Endodermal cell (in vitro differentiated cells): Measurements from ENCODE around the gene RBP7. TPM values are rescaled to one million over a fixed set of nuclear protein-coding genes. Genes with fewer than 3 reads are reported as not detected.

Source experiments
- DNase-seq: peaks from one replicate; pipeline ENCODE4 v3.0.0-alpha.2; 2017
- H3K27ac ChIP-seq: 2 replicates; pipeline ENCODE4 v1.5.1; 2013; ENCODE audit warnings: mild to moderate bottlenecking, low read depth, low read length, moderate library complexity
- H3K27me3 ChIP-seq: 2 replicates; pipeline ENCODE4 v1.6.1; 2013; ENCODE audit warnings: mild to moderate bottlenecking, low read length, moderate library complexity; ENCODE audit not compliant: insufficient read depth, control insufficient read depth, poor library complexity, severe bottlenecking
- H3K36me3 ChIP-seq: 2 replicates; pipeline ENCODE4 v1.7.0; 2013; ENCODE audit warnings: mild to moderate bottlenecking, low read length, moderate library complexity; ENCODE audit not compliant: control insufficient read depth, insufficient read depth
- H3K4me1 ChIP-seq: one replicate; pipeline ENCODE4 v1.7.0; 2013; ENCODE audit warnings: low read length; ENCODE audit not compliant: control insufficient read depth, insufficient read depth
- H3K4me3 ChIP-seq: 2 replicates; pipeline ENCODE4 v1.5.1; 2013; ENCODE audit warnings: mild to moderate bottlenecking, low read length, moderate library complexity
- H3K9ac ChIP-seq: 2 replicates; pipeline ENCODE4 v1.6.1; 2013; ENCODE audit warnings: mild to moderate bottlenecking, low read length, moderate library complexity; ENCODE audit not compliant: poor library complexity, severe bottlenecking; ENCODE audit errors: extremely low read depth
- H3K9me3 ChIP-seq: 2 replicates; pipeline ENCODE4 v1.6.1; 2013; ENCODE audit warnings: mild to moderate bottlenecking, low read length, moderate library complexity; ENCODE audit not compliant: control insufficient read depth
- H3K27ac Mint-ChIP-seq: 2 replicates; pipeline ENCODE4 v1.8.0; 2020; ENCODE audit warnings: mixed read lengths
- H3K27me3 Mint-ChIP-seq: 2 replicates; pipeline ENCODE4 v1.8.0; 2021; ENCODE audit warnings: mild to moderate bottlenecking, mixed read lengths; ENCODE audit not compliant: insufficient read depth
- H3K36me3 Mint-ChIP-seq: 2 replicates; pipeline ENCODE4 v1.8.0; 2020; ENCODE audit warnings: low read depth, mixed read lengths
- H3K4me1 Mint-ChIP-seq: 2 replicates; pipeline ENCODE4 v1.8.0; 2020; ENCODE audit warnings: mixed read lengths
- H3K4me3 Mint-ChIP-seq: 2 replicates; pipeline ENCODE4 v1.8.0; 2020; ENCODE audit warnings: mild to moderate bottlenecking, moderate library complexity, mixed read lengths
- H3K9me3 Mint-ChIP-seq: 2 replicates; pipeline ENCODE4 v1.8.0; 2020; ENCODE audit warnings: mild to moderate bottlenecking, mixed read lengths
- CTCF ChIP-seq: fragments of 200-600 bp; sonication (generic); conservative IDR thresholded peaks from 2 replicates; pipeline ENCODE4 v1.5.0; 2021; ENCODE audit warnings: antibody characterized with exemption, mild to moderate bottlenecking
- WGBS, 2 experiments: methylation state at CpG; one replicate each; pipeline versions ENCODE4 v1.1.5 to v1.1.7; 2013; ENCODE audit warnings: missing lambda C conversion rate in 2 of 2, mixed read lengths in 1 of 2; ENCODE audit not compliant: insufficient coverage in 1 of 2, insufficient read length in 1 of 2; 5-methylcytosine and 5-hydroxymethylcytosine counted together
- total RNA-seq, 2 donors: library from RNA; stranded (reverse); fragmentation: NEBNext Ultra II Directional in 1 of 2; extraction: Animal tissue kit (Norgen Biotek cat#: 25700) in 1 of 2; gene quantifications; 2 replicates in 1 of 2; 3 replicates in 1 of 2; pipeline ENCODE4 v1.2.1, GENCODE V29; 2021

Gene RBP7
- total RNA-seq, 2 donors from 2014 or later: 0.77 to 2.6 TPM

GRCh38 chr1:9960706-9961562, 36.1 kb upstream of the RBP7 start:
- Histone ChIP-seq H3K4me1 (no peaks in the 10 kb centered on the region), H3K27ac (no peak overlapping the region), H3K27me3 (no peaks in the 10 kb centered on the region), H3K9me3 (no peaks in the 10 kb centered on the region), H3K4me3 (no peak overlapping the region), H3K36me3 (no peaks in the 10 kb centered on the region), H3K9ac (no peak overlapping the region)
- no peak overlapping the region for H3K27ac Mint-ChIP-seq
- no peaks in the 10 kb centered on the region for H3K27me3 Mint-ChIP-seq
- no peak for TF ChIP-seq CTCF
- H3K36me3 Mint-ChIP-seq: no peaks in the 10 kb centered on the region
- 71 to 88% methylated on average over 8 to 12 of the region's 12 CpGs for WGBS, 2 experiments
- H3K4me3 Mint-ChIP-seq: no peak overlapping the region
- H3K9me3 Mint-ChIP-seq: no peaks in the 10 kb centered on the region
- no peaks in the 10 kb centered on the region for H3K4me1 Mint-ChIP-seq
- peak; percentile 66 for DNase-seq

DNA sequence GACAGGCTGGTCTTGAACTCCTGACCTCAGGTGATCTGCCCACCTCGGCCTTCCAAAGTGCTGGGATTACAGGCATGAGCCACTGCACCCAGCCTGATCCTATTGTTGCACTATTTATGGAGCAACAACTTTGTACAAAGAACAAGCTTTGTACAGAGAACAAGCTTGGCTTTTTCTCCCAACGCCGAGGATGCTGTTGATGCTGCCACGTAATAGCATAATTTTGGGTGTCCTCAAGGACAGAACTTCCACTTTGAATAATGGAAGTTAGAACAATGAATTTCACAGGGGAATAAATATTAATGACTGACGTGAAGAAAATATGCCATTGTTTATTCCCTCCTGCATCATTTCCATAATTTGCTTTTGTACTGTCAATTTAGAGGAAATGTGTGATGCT, 12.8 kb upstream of the RBP7 start:
- no peak overlapping the region for H3K27ac ChIP-seq
- Mint-ChIP-seq H3K4me3 (no peak overlapping the region), H3K27me3 (no peaks in the 10 kb centered on the region), H3K36me3 (peaks cover 19% of the 10 kb centered on the region), H3K27ac (no peak overlapping the region), H3K9me3 (no peaks in the 10 kb centered on the region), H3K4me1 (peaks cover 3% of the 10 kb centered on the region)
- H3K4me1 ChIP-seq: no peaks in the 10 kb centered on the region
- H3K36me3 ChIP-seq: peaks cover 6% of the 10 kb centered on the region
- H3K9ac ChIP-seq: no peak overlapping the region
- DNase-seq: no peak
- H3K9me3 ChIP-seq: no peaks in the 10 kb centered on the region
- no peak for TF ChIP-seq CTCF
- H3K4me3 ChIP-seq: no peak overlapping the region
- 93 to 95% methylated on average over 4 to 5 of the region's 5 CpGs for WGBS, 2 experiments
- H3K27me3 ChIP-seq: no peaks in the 10 kb centered on the region

DNA sequence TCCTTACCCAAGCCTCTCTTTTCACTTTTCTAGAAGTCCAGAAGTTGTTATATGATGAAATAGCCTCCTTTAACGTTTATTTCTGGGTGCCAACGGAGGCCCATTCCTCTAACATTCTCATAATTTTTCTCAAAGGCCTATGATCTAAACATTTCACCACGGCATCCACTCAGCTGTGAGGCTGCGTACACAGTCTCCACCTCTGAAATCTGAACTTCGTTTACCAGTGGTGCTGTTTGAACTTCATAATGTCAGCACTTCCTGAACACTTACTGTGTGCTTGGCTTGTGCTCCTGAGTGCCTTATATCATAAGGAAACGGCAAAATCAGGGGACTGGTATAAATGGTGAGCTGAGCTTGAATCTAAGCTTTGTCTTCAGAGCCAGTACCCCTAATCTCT, 12.0 kb upstream of the RBP7 start:
- TF ChIP-seq CTCF: no peak
- Mint-ChIP-seq H3K27me3 (no peaks in the 10 kb centered on the region), H3K27ac (no peak overlapping the region), H3K9me3 (no peaks in the 10 kb centered on the region), H3K4me3 (no peak overlapping the region), H3K4me1 (peaks cover 3% of the 10 kb centered on the region), H3K36me3 (peaks cover 19% of the 10 kb centered on the region)
- Histone ChIP-seq H3K4me3 (no peak overlapping the region), H3K36me3 (peaks cover 6% of the 10 kb centered on the region), H3K27me3 (no peaks in the 10 kb centered on the region), H3K4me1 (no peaks in the 10 kb centered on the region), H3K27ac (no peak overlapping the region), H3K9me3 (no peaks in the 10 kb centered on the region), H3K9ac (no peak overlapping the region)
- no peak for DNase-seq
- 73 to 97% methylated on average over 4 to 6 of the region's 6 CpGs for WGBS, 2 experiments
